Measurements from ENCODE around the gene KCTD10. TPM values are rescaled to one million over a fixed set of nuclear protein-coding genes. Genes with fewer than 3 reads are reported as not detected.

Gene KCTD10
- total and polyA plus RNA-seq, 8 donors, result 6.7 to 16.7 (median 10.7) TPM

DNA sequence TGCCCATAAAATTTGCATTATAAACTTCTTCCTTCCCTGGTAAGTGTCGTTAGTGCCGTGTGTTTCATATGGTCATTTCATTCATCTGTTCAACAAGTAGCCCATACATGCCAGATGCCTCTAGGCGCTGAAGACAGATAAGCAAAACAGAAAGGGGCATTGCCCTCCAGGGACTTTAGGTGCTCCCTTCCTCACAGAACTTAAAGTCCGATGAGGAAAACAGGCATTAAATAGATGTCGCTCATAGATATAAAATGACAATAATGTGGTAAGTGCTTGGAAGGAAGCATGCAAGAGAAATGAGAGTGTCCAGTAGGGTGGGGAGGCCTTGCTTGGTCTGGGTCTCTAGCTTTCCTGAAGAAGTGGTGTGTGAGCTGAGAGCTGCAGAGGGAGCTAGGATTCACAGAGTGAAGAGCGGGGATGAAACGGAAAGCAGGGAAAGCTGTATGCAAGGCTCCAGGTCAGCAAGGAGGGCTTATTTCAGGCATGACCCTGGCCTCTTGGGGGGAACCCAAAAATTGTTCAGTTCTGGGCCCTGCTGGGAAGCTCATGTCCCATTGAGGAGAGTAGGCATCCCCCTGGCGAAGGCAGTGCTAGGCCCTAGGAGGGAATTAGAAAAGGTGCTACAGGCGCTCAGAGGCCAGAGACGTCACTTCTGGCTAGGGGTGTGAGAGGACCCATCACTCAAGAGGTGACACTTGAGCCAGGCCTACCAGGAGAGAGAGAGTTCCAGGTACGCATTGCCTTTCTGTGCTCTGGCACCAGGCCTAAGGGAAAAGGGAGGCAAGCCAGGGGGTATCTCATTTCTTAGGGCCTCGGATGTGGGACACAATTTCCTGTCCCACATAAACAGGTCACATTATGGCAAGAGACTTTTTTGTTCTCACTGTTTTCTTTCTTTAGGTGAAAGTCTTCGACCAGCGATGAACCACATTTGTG is 12.2 kb upstream of the KCTD10 start:
- no peaks in the 10 kb centered on the region for H3K4me1 ChIP-seq
- ATAC-seq (no peak), DNase-seq (no peak), FAIRE-seq (no peak)
- H3K27me3 ChIP-seq, result no peaks in the 10 kb centered on the region
- H3K27ac ChIP-seq, result no peak overlapping the region
- intact Hi-C loops (cut with DNase I), result no loop called here
- H3K4me3 ChIP-seq, result no peak overlapping the region
- 92 to 95% methylated on average over 14 of the region's 14 CpGs for WGBS, 2 donors
- peaks cover 12 to 77% (median 43%) of the 10 kb centered on the region in 3 donors for H3K36me3 ChIP-seq
- no peaks in the 10 kb centered on the region for H3K9me3 ChIP-seq
- TF ChIP-seq, protein P1, sequence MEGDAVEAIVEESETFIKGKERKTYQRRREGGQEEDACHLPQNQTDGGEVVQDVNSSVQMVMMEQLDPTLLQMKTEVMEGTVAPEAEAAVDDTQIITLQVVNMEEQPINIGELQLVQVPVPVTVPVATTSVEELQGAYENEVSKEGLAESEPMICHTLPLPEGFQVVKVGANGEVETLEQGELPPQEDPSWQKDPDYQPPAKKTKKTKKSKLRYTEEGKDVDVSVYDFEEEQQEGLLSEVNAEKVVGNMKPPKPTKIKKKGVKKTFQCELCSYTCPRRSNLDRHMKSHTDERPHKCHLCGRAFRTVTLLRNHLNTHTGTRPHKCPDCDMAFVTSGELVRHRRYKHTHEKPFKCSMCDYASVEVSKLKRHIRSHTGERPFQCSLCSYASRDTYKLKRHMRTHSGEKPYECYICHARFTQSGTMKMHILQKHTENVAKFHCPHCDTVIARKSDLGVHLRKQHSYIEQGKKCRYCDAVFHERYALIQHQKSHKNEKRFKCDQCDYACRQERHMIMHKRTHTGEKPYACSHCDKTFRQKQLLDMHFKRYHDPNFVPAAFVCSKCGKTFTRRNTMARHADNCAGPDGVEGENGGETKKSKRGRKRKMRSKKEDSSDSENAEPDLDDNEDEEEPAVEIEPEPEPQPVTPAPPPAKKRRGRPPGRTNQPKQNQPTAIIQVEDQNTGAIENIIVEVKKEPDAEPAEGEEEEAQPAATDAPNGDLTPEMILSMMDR (IDR thresholded peaks at IDR 0.05), result no peak

DNA sequence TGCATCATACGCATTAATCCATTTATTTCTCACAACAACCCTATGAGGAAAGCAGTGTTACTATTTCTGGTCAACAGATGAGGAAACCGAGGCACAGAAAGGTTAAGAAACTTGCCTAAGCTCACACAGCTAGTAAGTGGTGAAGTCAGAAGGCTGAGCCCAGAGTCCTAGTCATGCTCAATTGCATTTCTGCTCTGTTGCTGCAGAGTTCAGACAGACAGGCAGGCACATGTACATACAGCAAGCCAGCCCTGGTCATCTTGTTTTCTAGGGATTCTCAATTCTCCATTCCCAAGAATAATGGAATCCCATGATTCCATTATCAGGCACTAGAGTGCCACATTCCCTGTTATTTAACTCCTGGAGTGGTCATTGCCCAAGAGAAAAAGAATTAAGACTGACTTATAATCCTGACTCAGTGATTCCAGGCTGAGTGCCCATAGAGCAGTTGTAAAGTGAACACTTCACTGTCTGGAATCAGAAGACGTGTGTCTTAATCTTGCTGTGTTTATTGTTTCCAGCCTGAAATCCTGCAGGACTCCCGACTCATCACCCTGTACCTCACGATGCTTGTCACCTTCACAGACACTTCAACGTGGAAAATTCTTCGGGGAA is 11.1 kb upstream of the KCTD10 start:
- TF ChIP-seq, protein P1 (IDR thresholded peaks at IDR 0.05), result no peak
- Histone ChIP-seq H3K27me3 (no peaks in the 10 kb centered on the region), H3K27ac (no peak overlapping the region), H3K4me1 (no peaks in the 10 kb centered on the region), H3K9me3 (no peaks in the 10 kb centered on the region), H3K4me3 (no peak overlapping the region), H3K36me3 (peaks cover 12 to 81% (median 48%) of the 10 kb centered on the region in 3 donors)
- no peak for FAIRE-seq
- no peak for DNase-seq
- intact Hi-C loops (cut with DNase I), result no loop called here
- WGBS, 2 donors, result 86 to 91% methylated on average over 7 of the region's 7 CpGs
- no peak for ATAC-seq

DNA sequence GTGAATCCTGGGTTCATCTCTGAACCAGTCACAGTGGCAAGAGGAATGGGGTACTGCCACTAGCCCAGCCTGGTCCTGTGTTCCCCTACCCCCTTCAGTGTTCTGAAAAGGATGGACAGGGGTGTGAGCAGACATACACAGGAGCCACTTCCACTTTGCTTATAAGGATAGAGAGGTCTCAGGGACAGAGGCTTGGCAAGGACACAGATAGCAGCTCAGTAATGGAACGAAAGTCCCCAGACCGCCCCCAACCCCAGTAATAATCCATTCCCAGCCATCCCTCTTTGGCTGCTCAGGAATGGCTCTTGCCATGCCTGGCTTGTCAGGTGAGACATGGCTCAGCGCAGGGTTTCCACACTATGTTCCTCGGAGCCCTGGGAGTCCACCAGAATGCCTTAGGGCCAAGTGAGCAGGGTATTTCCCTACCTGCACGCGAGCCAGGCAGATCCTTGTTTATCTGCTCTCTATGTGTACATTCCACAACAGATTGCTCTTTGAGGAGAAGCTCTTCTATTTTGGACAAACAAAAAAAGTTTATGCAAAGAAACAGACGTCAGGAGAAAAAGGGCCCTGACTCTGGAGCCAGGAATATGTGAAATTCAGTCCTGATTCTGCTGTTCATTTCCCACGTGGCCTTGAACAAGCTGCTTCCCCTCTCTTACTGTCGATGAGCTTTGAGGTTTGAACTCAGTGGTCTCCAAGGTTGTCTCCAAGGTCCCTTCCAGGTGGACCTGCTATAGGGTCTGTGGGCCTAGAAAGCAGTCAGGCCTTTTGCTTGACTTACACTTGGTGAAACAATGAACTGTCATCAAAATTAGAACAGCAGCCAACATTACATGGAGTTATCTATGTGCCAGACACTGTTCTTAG is 10.3 kb upstream of the KCTD10 start:
- peaks cover 12 to 80% (median 48%) of the 10 kb centered on the region in 3 donors for H3K36me3 ChIP-seq
- no peaks in the 10 kb centered on the region for H3K27me3 ChIP-seq
- DNase-seq, result no peak
- 86 to 92% methylated on average over 9 of the region's 9 CpGs for WGBS, 2 donors
- no peak for ATAC-seq
- FAIRE-seq, result no peak
- H3K4me1 ChIP-seq, result no peaks in the 10 kb centered on the region
- intact Hi-C loops (cut with DNase I), result no loop called here
- no peaks in the 10 kb centered on the region for H3K9me3 ChIP-seq
- no peak overlapping the region for H3K27ac ChIP-seq
- TF ChIP-seq, protein P1 (IDR thresholded peaks at IDR 0.05), result no peak
- no peak overlapping the region for H3K4me3 ChIP-seq

DNA sequence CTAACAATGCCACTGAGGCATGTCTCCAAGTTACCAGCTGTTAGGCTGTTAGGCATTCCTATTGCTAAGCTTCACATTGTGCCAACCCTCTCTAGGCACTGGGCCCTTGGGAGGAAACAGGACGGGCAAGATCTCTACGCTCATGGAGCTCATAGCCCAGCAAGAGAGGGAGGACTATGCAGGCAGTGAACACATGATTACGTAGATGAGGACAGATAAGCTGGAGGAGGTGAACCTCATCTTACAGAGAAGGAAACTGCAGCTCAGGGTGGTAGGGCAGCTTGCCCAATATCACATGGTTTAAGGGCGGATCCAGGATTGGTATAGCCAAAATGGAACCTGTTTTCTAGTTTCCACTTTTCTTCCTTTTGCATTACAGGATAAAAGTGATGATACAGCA is 8.1 kb upstream of the KCTD10 start:
- Histone ChIP-seq H3K27ac (no peak overlapping the region), H3K4me1 (no peaks in the 10 kb centered on the region), H3K27me3 (no peaks in the 10 kb centered on the region), H3K4me3 (no peak overlapping the region), H3K9me3 (no peaks in the 10 kb centered on the region), H3K36me3 (peaks cover 12 to 72% (median 48%) of the 10 kb centered on the region in 3 donors)
- FAIRE-seq (no peak), DNase-seq (no peak), ATAC-seq (no peak)
- TF ChIP-seq, protein P1 (IDR thresholded peaks at IDR 0.05), result no peak
- 94 to 96% methylated on average over 4 of the region's 4 CpGs for WGBS, 2 donors
- intact Hi-C loops (cut with DNase I), result no loop called here

All from pancreas (tissue), 10 donors.